Neural progenitor cell (in vitro differentiated cells): ENCODE data around the gene MYBPH.

Experiments
- CTCF ChIP-seq: fragments of 200-600 bp; sonication (generic); IDR thresholded peaks from 2 replicates; pipeline ENCODE4 v1.5.1; 2017; ENCODE audit warnings: antibody characterized with exemption, mild to moderate bottlenecking
- EZH2phosphoT487 ChIP-seq: fragments of 200-600 bp; sonication (generic); IDR thresholded peaks from 2 replicates; pipeline ENCODE4 v1.6.1; 2017; ENCODE audit warnings: antibody characterized with exemption

GRCh38 chr1:203143641-203144040 is 32.0 kb downstream of the MYBPH start:
- TF ChIP-seq CTCF (no peak), EZH2phosphoT487 (no peak)
